Fibroblast of villous mesenchyme (primary cell): ENCODE results near the gene CELSR1. TPM values are rescaled to one million over a fixed set of nuclear protein-coding genes. Genes with fewer than 3 reads are reported as not detected.

Source experiments
- DNase-seq: peaks from one replicate; pipeline ENCODE4 v3.0.0-alpha.2; 2010; ENCODE audit warnings: low read depth
- H3K4me3 ChIP-seq: 2 replicates; pipeline ENCODE4 v1.5.1; 2011; ENCODE audit warnings: low read depth, mild to moderate bottlenecking, low read length
- CTCF ChIP-seq: IDR thresholded peaks from 2 replicates; pipeline ENCODE4 v1.5.1; 2012; ENCODE audit warnings: low read depth, mild to moderate bottlenecking, low read length; ENCODE audit not compliant: insufficient read depth
- total RNA-seq: library from RNA; depleted of rRNA; stranded (reverse); fragments of >200 nt; gene quantifications from 2 replicates; pipeline ENCODE4 v1.2.3, GENCODE V29; 2012

Gene CELSR1
- total RNA-seq, 1 donor, result 1.7 TPM

- no peak for DNase-seq
- TF ChIP-seq CTCF, result no peak
Measured at GRCh38 chr22:46512683-46513082, 24.7 kb downstream of the CELSR1 start.

GRCh38 chr22:46512039-46512370, 25.4 kb downstream of the CELSR1 start:
- no peak for TF ChIP-seq CTCF
- H3K4me3 ChIP-seq, result no peak overlapping the region
- no peak for DNase-seq

More at GRCh38 chr22:46512683-46513082, 24.7 kb downstream of the CELSR1 start:
- no peak overlapping the region for H3K4me3 ChIP-seq

GRCh38 chr22:46511151-46512038, 26.0 kb downstream of the CELSR1 start:
- DNase-seq, result no peak
- TF ChIP-seq CTCF, result no peak
- H3K4me3 ChIP-seq, result no peak overlapping the region

GRCh38 chr22:46509416-46510089, 27.9 kb downstream of the CELSR1 start:
- no peak overlapping the region for H3K4me3 ChIP-seq
- DNase-seq, result no peak
- TF ChIP-seq CTCF, result no peak

- DNase-seq, result no peak
- H3K4me3 ChIP-seq, result no peak overlapping the region
- TF ChIP-seq CTCF, result no peak
Measured at GRCh38 chr22:46508491-46508999, 28.9 kb downstream of the CELSR1 start.

GRCh38 chr22:46507451-46508425, 29.7 kb downstream of the CELSR1 start:
- no peak for DNase-seq
- no peak overlapping the region for H3K4me3 ChIP-seq
- TF ChIP-seq CTCF, result no peak
